GM03348 (cell line): ENCODE data around the gene DAAM1.

Source experiments
- DNase-seq: peaks from one replicate; pipeline ENCODE4 v3.0.0; 2012; ENCODE audit warnings: low spot score

DAAM1 gene

GRCh38 chr14:59221568-59221967 lies 33.1 kb downstream of the DAAM1 start:
- DNase-seq = no peak

- DNase-seq = no peak
These were observed 35.9 kb downstream of the DAAM1 start for GRCh38 chr14:59224341-59224740.

- no peak for DNase-seq
These were observed 36.8 kb downstream of the DAAM1 start for GRCh38 chr14:59225281-59225680.

GRCh38 chr14:59228421-59228820 lies 40.0 kb downstream of the DAAM1 start:
- peak; percentile 17 for DNase-seq

GRCh38 chr14:59229653-59230406 lies 41.4 kb downstream of the DAAM1 start:
- DNase-seq = no peak

GRCh38 chr14:59236195-59236594 lies 47.7 kb downstream of the DAAM1 start:
- no peak for DNase-seq

GRCh38 chr14:59238216-59238615 lies 49.7 kb downstream of the DAAM1 start:
- no peak for DNase-seq

GRCh38 chr14:59239022-59239421 lies 50.6 kb downstream of the DAAM1 start:
- no peak for DNase-seq

- DNase-seq = no peak
These were observed 51.9 kb downstream of the DAAM1 start for GRCh38 chr14:59240356-59240755.

GRCh38 chr14:59241121-59241520 lies 52.7 kb downstream of the DAAM1 start:
- DNase-seq = no peak

- DNase-seq = no peak
These were observed 54.7 kb downstream of the DAAM1 start for GRCh38 chr14:59243174-59243573.

GRCh38 chr14:59244581-59244980 lies 56.1 kb downstream of the DAAM1 start:
- no peak for DNase-seq

- no peak for DNase-seq
These were observed 57.4 kb downstream of the DAAM1 start for GRCh38 chr14:59245809-59246295.

- DNase-seq = no peak
These were observed 58.1 kb downstream of the DAAM1 start for GRCh38 chr14:59246566-59246965.

GRCh38 chr14:59247801-59248584 lies 59.5 kb downstream of the DAAM1 start:
- no peak for DNase-seq

GRCh38 chr14:59249029-59249428 lies 60.6 kb downstream of the DAAM1 start:
- no peak for DNase-seq

- DNase-seq = peak; percentile 65
These were observed 63.6 kb downstream of the DAAM1 start for GRCh38 chr14:59251811-59252771.

GRCh38 chr14:59252772-59253500 lies 64.5 kb downstream of the DAAM1 start:
- peak; percentile 46 for DNase-seq

GRCh38 chr14:59253527-59253926 lies 65.1 kb downstream of the DAAM1 start:
- DNase-seq = no peak

- peak; percentile 67 for DNase-seq
These were observed 65.9 kb downstream of the DAAM1 start for GRCh38 chr14:59254146-59254910.
